WERI-Rb-1 (cell line): ENCODE measurements around the gene MAGI1.

Source experiments
- DNase-seq: peaks from one replicate; pipeline ENCODE4 v3.0.0-alpha.2; 2020
- H3K27ac ChIP-seq: fragments of 250-450 bp; sonication (Bioruptor Pico); 2 replicates; pipeline ENCODE4 v1.5.1; 2020; ENCODE audit warnings: mild to moderate bottlenecking, moderate library complexity
- H3K27me3 ChIP-seq: fragments of 250-450 bp; sonication (Bioruptor Pico); 2 replicates; pipeline ENCODE4 v1.5.1; 2021; ENCODE audit warnings: mild to moderate bottlenecking, low read depth, moderate library complexity; ENCODE audit not compliant: insufficient read depth, severe bottlenecking
- H3K36me3 ChIP-seq: fragments of 250-450 bp; sonication (Bioruptor Pico); 2 replicates; pipeline ENCODE4 v1.5.1; 2020; ENCODE audit warnings: mild to moderate bottlenecking, moderate library complexity
- H3K4me3 ChIP-seq: 2 replicates; pipeline ENCODE4 v1.5.1; 2011; ENCODE audit warnings: low read depth, mild to moderate bottlenecking, control low read depth, low read length
- H3K9me3 ChIP-seq: fragments of 250-450 bp; sonication (Bioruptor Pico); 2 replicates; pipeline ENCODE4 v1.5.1; 2021; ENCODE audit warnings: mild to moderate bottlenecking, moderate library complexity; ENCODE audit not compliant: severe bottlenecking
- CTCF ChIP-seq: IDR thresholded peaks from 2 replicates; pipeline ENCODE4 v1.5.1; 2011; ENCODE audit warnings: low read depth, mild to moderate bottlenecking, control low read depth, inconsistent platforms, low read length

The MAGI1 gene

DNA sequence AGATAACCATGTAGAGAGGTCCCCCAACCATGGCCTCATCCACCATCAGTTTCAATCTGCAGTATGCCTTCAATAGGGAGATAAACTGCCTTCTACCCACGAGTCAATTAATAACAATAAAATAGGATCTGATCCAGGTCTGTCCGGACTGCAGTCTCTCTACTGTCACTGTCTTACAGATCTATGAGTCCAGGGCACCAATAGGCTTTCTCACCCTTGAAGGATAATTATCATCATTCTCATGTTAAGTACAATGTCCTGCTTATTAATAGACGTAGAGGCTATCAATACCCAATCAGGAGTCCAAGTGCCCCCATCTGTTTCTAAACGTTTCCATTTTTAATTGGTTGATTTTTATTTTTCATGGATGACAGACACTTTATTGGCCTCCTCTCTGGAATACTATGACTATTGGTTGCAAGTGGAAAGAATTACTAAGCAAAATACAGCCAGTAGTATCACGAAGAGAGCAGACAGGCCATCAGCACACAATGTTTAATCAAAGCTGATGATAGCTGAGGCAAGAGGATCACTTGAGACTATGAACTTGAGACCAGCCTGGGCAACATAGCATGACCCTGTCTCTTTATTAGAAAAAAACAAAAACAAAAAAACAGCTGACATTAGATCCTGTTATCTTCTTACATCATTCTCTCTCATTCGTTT lies 480.7 kb downstream of the MAGI1 start:
- no peak for TF ChIP-seq CTCF
- no peaks in the 10 kb centered on the region for H3K36me3 ChIP-seq
- no peaks in the 10 kb centered on the region for H3K27me3 ChIP-seq
- H3K4me3 ChIP-seq: no peak overlapping the region
- no peak overlapping the region for H3K27ac ChIP-seq
- H3K9me3 ChIP-seq: no peaks in the 10 kb centered on the region
- no peak for DNase-seq

- no peaks in the 10 kb centered on the region for H3K9me3 ChIP-seq
These were observed 481.7 kb downstream of the MAGI1 start for GRCh38 chr3:65556934-65557577.

GRCh38 chr3:65552434-65552833 lies 486.3 kb downstream of the MAGI1 start:
- no peaks in the 10 kb centered on the region for H3K9me3 ChIP-seq
- H3K27ac ChIP-seq: no peak overlapping the region
- H3K36me3 ChIP-seq: no peaks in the 10 kb centered on the region
- no peaks in the 10 kb centered on the region for H3K27me3 ChIP-seq
- H3K4me3 ChIP-seq: no peak overlapping the region
- no peak for TF ChIP-seq CTCF
- DNase-seq: no peak

More at GRCh38 chr3:65556934-65557577, 481.7 kb downstream of the MAGI1 start:
- Histone ChIP-seq H3K27ac (no peak overlapping the region), H3K27me3 (no peaks in the 10 kb centered on the region), H3K36me3 (no peaks in the 10 kb centered on the region), H3K4me3 (no peak overlapping the region)
- no peak for TF ChIP-seq CTCF
- DNase-seq: no peak

GRCh38 chr3:65551945-65552344 lies 486.8 kb downstream of the MAGI1 start:
- no peak overlapping the region for H3K27ac ChIP-seq
- H3K27me3 ChIP-seq: no peaks in the 10 kb centered on the region
- no peak for DNase-seq
- H3K36me3 ChIP-seq: no peaks in the 10 kb centered on the region
- no peaks in the 10 kb centered on the region for H3K9me3 ChIP-seq
- H3K4me3 ChIP-seq: no peak overlapping the region
- TF ChIP-seq CTCF: no peak

DNA sequence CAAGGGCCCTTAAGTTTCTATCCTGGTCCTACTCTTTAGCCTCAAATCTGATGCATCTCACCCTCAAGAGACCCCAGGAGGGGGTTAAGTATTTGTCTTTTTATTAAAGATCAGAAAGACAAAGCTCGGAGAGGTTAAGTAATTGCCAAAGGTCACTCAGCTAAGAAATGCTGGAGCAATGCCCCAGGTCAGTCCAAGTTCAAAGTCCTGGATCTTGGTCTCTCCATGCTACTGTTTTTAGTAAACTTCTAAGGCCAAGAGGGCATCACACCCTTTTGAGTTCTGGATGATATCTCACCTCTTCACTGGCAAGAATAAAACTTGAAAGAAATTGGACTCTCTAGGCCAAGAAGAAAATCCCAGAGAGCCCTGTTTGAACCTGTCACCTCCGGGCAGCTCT lies 488.6 kb downstream of the MAGI1 start:
- TF ChIP-seq CTCF: no peak
- Histone ChIP-seq H3K36me3 (no peaks in the 10 kb centered on the region), H3K9me3 (no peaks in the 10 kb centered on the region), H3K4me3 (no peak overlapping the region), H3K27me3 (no peaks in the 10 kb centered on the region), H3K27ac (no peak overlapping the region)
- no peak for DNase-seq

DNA sequence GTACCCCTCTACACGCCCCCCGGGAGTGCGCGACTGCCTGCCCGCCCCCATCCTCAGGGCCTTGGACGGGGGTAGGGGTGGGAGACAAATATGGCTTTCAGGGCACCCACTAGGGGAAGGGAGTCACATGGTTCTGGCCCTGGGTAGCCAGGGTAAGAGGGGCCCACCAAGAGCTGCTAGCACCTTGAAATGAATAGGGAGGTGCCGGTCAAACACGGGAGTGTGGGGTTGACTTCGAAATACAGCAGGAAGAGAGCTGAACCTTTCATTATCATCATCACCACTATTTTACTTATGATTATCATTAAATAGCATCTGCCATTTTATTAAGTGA lies 489.1 kb downstream of the MAGI1 start:
- no peaks in the 10 kb centered on the region for H3K9me3 ChIP-seq
- no peak for TF ChIP-seq CTCF
- H3K36me3 ChIP-seq: no peaks in the 10 kb centered on the region
- no peak overlapping the region for H3K27ac ChIP-seq
- DNase-seq: no peak
- H3K4me3 ChIP-seq: no peak overlapping the region
- H3K27me3 ChIP-seq: no peaks in the 10 kb centered on the region
